HepG2 (cell line): ENCODE data around the gene TNS1. TPM values are rescaled to one million over a fixed set of nuclear protein-coding genes. Genes with fewer than 3 reads are reported as not detected.

Source experiments
- ATAD3A ChIP-seq: sonication (generic); formaldehyde crosslinking; IDR thresholded peaks from 2 replicates; pipeline ENCODE4 v1.4.0; 2020; ENCODE audit warnings: missing genetic modification reagents
- CBFB ChIP-seq: sonication (generic); formaldehyde crosslinking; IDR thresholded peaks from 2 replicates; pipeline ENCODE4 v1.4.0; 2020; ENCODE audit warnings: missing genetic modification reagents
- CCAR2 ChIP-seq: fragments of 200-400 bp; formaldehyde crosslinking; optimal IDR thresholded peaks from 2 replicates; pipeline ENCODE3; 2018; ENCODE audit warnings: low read depth, mild to moderate bottlenecking, low read length, moderate library complexity
- FIP1L1 ChIP-seq: fragments of 200-400 bp; formaldehyde crosslinking; IDR thresholded peaks from 2 replicates; pipeline ENCODE4 v1.6.1; 2018; ENCODE audit warnings: low read depth, mild to moderate bottlenecking, low read length, moderate library complexity, borderline replicate concordance; ENCODE audit not compliant: insufficient read depth
- GLI4 ChIP-seq: sonication (generic); formaldehyde crosslinking; IDR thresholded peaks from 2 replicates; pipeline ENCODE4 v1.5.1; 2020; ENCODE audit warnings: missing genetic modification reagents, mild to moderate bottlenecking, moderate library complexity, borderline replicate concordance
- HDAC6 ChIP-seq: fragments of 200-600 bp; sonication (generic); IDR thresholded peaks from 2 replicates; pipeline ENCODE4 v1.7.0; 2017; ENCODE audit warnings: mild to moderate bottlenecking, antibody characterized with exemption, low read length, low read depth
- MEIS1 ChIP-seq: sonication (generic); formaldehyde crosslinking; IDR thresholded peaks from 2 replicates; pipeline ENCODE4 v1.9.0; 2021; ENCODE audit warnings: mild to moderate bottlenecking, missing genetic modification reagents, moderate library complexity, borderline replicate concordance
- MIXL1 ChIP-seq: IDR thresholded peaks from 2 replicates; pipeline ENCODE4 v1.6.1; 2016
- MTF1 ChIP-seq: sonication (generic); formaldehyde crosslinking; IDR thresholded peaks from 2 replicates; pipeline ENCODE4 v1.5.0; 2020; ENCODE audit warnings: missing genetic modification reagents
- NRL ChIP-seq: sonication (generic); formaldehyde crosslinking; IDR thresholded peaks from 2 replicates; pipeline ENCODE4 v1.5.0; 2020; ENCODE audit warnings: missing genetic modification reagents, mild to moderate bottlenecking, moderate library complexity, borderline replicate concordance
- PAX8 ChIP-seq: sonication (generic); formaldehyde crosslinking; IDR thresholded peaks from 2 replicates; pipeline ENCODE4 v1.8.0; 2022; ENCODE audit warnings: mild to moderate bottlenecking, missing genetic modification reagents, borderline replicate concordance
- PITX1 ChIP-seq: sonication (generic); formaldehyde crosslinking; IDR thresholded peaks from 2 replicates; pipeline ENCODE4 v1.5.1; 2020; ENCODE audit warnings: mild to moderate bottlenecking, missing genetic modification reagents
- THYN1 ChIP-seq: sonication (generic); formaldehyde crosslinking; IDR thresholded peaks from 2 replicates; pipeline ENCODE4 v1.8.1; 2023; ENCODE audit warnings: low read depth, mild to moderate bottlenecking, moderate library complexity, missing genetic modification reagents, borderline replicate concordance
- YEATS4 ChIP-seq: sonication (generic); formaldehyde crosslinking; IDR thresholded peaks from 2 replicates; pipeline ENCODE4 v1.4.0; 2020; ENCODE audit warnings: missing genetic modification reagents, borderline replicate concordance
- ZFP37 ChIP-seq: sonication (generic); formaldehyde crosslinking; IDR thresholded peaks from 2 replicates; pipeline ENCODE4 v1.4.0; 2020; ENCODE audit warnings: missing genetic modification reagents, borderline replicate concordance
- ZNF124 ChIP-seq: sonication (generic); formaldehyde crosslinking; IDR thresholded peaks from 2 replicates; pipeline ENCODE4 v1.4.0; 2020; ENCODE audit warnings: missing genetic modification reagents
- ZNF33A ChIP-seq: sonication (generic); formaldehyde crosslinking; IDR thresholded peaks from 2 replicates; pipeline ENCODE4 v1.5.1; 2020; ENCODE audit warnings: missing genetic modification reagents, mild to moderate bottlenecking, moderate library complexity, borderline replicate concordance
- ZNF354B ChIP-seq: sonication (generic); formaldehyde crosslinking; IDR thresholded peaks from 2 replicates; pipeline ENCODE4 v1.8.0; 2022; ENCODE audit warnings: mild to moderate bottlenecking, missing genetic modification reagents
- ZNF446 ChIP-seq: sonication (generic); formaldehyde crosslinking; IDR thresholded peaks from 2 replicates; pipeline ENCODE4 v1.5.0; 2020; ENCODE audit warnings: mild to moderate bottlenecking, missing genetic modification reagents
- ZNF501 ChIP-seq: sonication (generic); formaldehyde crosslinking; IDR thresholded peaks from 2 replicates; pipeline ENCODE4 v1.5.1; 2020; ENCODE audit warnings: mild to moderate bottlenecking, moderate library complexity, missing genetic modification reagents
- polyA plus RNA-seq, 8 experiments: library from polyadenylated mRNA; depleted of rRNA in 3 of 8; stranded (reverse) in 7 of 8; unstranded in 1 of 8; fragments of >200 nt; fragmentation: Illumina TruSeq in 4 of 8; extraction: Trizol in 4 of 8; gene quantifications; 2 replicates each; pipeline versions ENCODE4 v1.2.1 to v1.2.3, GENCODE V29; 2011 to 2016; ENCODE audit warnings: low read depth in 4 of 8, missing spikeins in 1 of 8, mixed read lengths in 1 of 8; ENCODE audit not compliant: insufficient read depth in 1 of 8
- total RNA-seq, 5 experiments: library from RNA; depleted of rRNA; stranded (reverse); fragments of >200 nt; fragmentation: Illumina TruSeq; extraction: Trizol; gene quantifications; 2 replicates each; pipeline ENCODE4 v1.2.3, GENCODE V29; 2016; ENCODE audit warnings: low read depth in 1 of 5
- TF ChIP-seq, protein P1 (sequence below): sonication (generic); formaldehyde crosslinking; IDR thresholded peaks from 2 replicates; pipeline ENCODE4 v1.9.0; 2021; ENCODE audit warnings: missing genetic modification reagents, borderline replicate concordance
- TF ChIP-seq, protein P2 (sequence below): sonication (generic); formaldehyde crosslinking; IDR thresholded peaks from 2 replicates; pipeline ENCODE4 v1.4.0; 2020; ENCODE audit warnings: missing genetic modification reagents
- TF ChIP-seq, protein P3 (sequence below): sonication (generic); formaldehyde crosslinking; IDR thresholded peaks from 2 replicates; pipeline ENCODE4 v1.5.0; 2020; ENCODE audit warnings: mild to moderate bottlenecking, missing genetic modification reagents
- TF ChIP-seq, protein P4 (sequence below): sonication (generic); formaldehyde crosslinking; IDR thresholded peaks from 2 replicates; pipeline ENCODE4 v1.5.0; 2020; ENCODE audit warnings: missing genetic modification reagents

TNS1 gene
- total and polyA plus RNA-seq, 2 of the 13 experiments (the other 11 are each of a cell fraction or from before 2014, with no cell fraction given): 1.9 to 118 TPM

DNA sequence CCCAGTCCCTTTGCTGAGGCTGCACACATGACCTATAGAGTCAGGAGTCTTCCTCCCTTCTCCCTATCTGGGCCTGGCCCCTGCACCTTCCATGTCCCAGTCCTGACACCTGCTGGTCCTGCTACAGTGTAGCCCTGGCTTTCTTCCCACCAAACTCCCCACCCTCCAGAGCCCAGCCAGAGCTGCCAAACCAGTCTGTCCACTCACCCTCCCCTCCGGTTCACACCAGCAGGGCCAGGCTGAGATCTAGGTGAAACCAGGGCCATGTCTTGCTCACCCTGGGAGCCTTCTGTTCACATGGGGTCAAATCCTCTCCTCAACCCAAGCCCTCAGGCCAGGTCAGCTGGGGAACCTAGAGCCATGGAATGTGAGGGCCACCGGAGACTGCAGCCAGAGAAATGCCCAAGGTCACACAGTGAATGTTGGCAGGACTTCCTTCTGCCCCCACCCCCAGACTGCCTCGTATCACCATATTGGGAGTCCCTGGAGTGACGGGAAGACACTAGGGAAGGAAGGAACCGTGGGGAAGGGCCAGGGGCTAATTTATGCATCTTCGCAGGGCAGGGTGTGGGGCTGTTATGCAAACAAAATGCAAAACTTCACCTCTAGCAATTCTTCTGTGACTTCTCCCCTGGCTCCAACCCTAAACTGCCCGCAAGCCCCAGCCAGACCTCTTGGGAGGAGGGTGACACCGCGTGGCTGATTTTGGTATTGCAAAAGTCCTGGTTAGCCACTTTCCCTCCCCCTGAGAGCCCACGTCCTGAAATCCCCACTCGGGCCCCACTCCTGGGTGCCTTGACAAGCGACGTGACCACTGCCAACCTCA lies 14.6 kb downstream of the TNS1 start (continued):
- TF ChIP-seq, protein P1, sequence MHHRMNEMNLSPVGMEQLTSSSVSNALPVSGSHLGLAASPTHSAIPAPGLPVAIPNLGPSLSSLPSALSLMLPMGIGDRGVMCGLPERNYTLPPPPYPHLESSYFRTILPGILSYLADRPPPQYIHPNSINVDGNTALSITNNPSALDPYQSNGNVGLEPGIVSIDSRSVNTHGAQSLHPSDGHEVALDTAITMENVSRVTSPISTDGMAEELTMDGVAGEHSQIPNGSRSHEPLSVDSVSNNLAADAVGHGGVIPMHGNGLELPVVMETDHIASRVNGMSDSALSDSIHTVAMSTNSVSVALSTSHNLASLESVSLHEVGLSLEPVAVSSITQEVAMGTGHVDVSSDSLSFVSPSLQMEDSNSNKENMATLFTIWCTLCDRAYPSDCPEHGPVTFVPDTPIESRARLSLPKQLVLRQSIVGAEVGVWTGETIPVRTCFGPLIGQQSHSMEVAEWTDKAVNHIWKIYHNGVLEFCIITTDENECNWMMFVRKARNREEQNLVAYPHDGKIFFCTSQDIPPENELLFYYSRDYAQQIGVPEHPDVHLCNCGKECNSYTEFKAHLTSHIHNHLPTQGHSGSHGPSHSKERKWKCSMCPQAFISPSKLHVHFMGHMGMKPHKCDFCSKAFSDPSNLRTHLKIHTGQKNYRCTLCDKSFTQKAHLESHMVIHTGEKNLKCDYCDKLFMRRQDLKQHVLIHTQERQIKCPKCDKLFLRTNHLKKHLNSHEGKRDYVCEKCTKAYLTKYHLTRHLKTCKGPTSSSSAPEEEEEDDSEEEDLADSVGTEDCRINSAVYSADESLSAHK (CRISPR knock-in tag): no peak
- TF ChIP-seq FIP1L1: no peak
- TF ChIP-seq, protein P2, sequence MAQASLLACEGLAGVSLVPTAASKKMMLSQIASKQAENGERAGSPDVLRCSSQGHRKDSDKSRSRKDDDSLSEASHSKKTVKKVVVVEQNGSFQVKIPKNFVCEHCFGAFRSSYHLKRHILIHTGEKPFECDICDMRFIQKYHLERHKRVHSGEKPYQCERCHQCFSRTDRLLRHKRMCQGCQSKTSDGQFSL (CRISPR knock-in tag): no peak
- no peak for TF ChIP-seq MIXL1 (CRISPR knock-in tag)
- TF ChIP-seq, protein P3, sequence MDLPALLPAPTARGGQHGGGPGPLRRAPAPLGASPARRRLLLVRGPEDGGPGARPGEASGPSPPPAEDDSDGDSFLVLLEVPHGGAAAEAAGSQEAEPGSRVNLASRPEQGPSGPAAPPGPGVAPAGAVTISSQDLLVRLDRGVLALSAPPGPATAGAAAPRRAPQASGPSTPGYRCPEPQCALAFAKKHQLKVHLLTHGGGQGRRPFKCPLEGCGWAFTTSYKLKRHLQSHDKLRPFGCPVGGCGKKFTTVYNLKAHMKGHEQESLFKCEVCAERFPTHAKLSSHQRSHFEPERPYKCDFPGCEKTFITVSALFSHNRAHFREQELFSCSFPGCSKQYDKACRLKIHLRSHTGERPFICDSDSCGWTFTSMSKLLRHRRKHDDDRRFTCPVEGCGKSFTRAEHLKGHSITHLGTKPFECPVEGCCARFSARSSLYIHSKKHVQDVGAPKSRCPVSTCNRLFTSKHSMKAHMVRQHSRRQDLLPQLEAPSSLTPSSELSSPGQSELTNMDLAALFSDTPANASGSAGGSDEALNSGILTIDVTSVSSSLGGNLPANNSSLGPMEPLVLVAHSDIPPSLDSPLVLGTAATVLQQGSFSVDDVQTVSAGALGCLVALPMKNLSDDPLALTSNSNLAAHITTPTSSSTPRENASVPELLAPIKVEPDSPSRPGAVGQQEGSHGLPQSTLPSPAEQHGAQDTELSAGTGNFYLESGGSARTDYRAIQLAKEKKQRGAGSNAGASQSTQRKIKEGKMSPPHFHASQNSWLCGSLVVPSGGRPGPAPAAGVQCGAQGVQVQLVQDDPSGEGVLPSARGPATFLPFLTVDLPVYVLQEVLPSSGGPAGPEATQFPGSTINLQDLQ (CRISPR knock-in tag): no peak
- TF ChIP-seq ZNF33A (CRISPR knock-in tag): no peak
- TF ChIP-seq, protein P4, sequence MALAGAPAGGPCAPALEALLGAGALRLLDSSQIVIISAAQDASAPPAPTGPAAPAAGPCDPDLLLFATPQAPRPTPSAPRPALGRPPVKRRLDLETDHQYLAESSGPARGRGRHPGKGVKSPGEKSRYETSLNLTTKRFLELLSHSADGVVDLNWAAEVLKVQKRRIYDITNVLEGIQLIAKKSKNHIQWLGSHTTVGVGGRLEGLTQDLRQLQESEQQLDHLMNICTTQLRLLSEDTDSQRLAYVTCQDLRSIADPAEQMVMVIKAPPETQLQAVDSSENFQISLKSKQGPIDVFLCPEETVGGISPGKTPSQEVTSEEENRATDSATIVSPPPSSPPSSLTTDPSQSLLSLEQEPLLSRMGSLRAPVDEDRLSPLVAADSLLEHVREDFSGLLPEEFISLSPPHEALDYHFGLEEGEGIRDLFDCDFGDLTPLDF (CRISPR knock-in tag): no peak
- no peak for TF ChIP-seq PAX8 (CRISPR knock-in tag)
- no peak for TF ChIP-seq THYN1 (CRISPR knock-in tag)
- no peak for TF ChIP-seq MEIS1 (CRISPR knock-in tag)
- TF ChIP-seq YEATS4 (CRISPR knock-in tag): no peak
- TF ChIP-seq ZNF446 (CRISPR knock-in tag): no peak
- no peak for TF ChIP-seq ZNF354B (CRISPR knock-in tag)
- TF ChIP-seq HDAC6: no peak
- TF ChIP-seq CBFB (CRISPR knock-in tag): no peak
- peak; percentile 88; the same call in 1 of the 2 replicates for TF ChIP-seq ZNF501 (CRISPR knock-in tag)
- TF ChIP-seq PITX1 (CRISPR knock-in tag): 0 out of 2 replicates have a peak, but pooled peaks have one; percentile 25
- TF ChIP-seq ZNF124 (CRISPR knock-in tag): no peak
- no peak for TF ChIP-seq MTF1
- no peak for TF ChIP-seq CCAR2
- no peak for TF ChIP-seq ATAD3A (CRISPR knock-in tag)
- TF ChIP-seq ZFP37: 0 out of 2 replicates have a peak, but pooled peaks have one; percentile 34
- TF ChIP-seq GLI4: no peak
- no peak for TF ChIP-seq NRL (CRISPR knock-in tag)
